Astrocyte (in vitro differentiated cells and primary cell): Measurements from ENCODE around the gene PCED1A. TPM values are rescaled to one million over a fixed set of nuclear protein-coding genes. Genes with fewer than 3 reads are reported as not detected.

ENCODE experiments used
- DNase-seq: peaks from one replicate; pipeline ENCODE4 v3.0.0-alpha.2; 2010; ENCODE audit warnings: low read depth
- FAIRE-seq: peaks from 2 replicates; lab custom pipeline; 2011; peaks lifted over from hg19 to GRCh38; lab: Jason Lieb, UNC
- H2AFZ ChIP-seq: 2 replicates; pipeline ENCODE4 v1.6.0; 2012; ENCODE audit warnings: low read depth, low read length, inconsistent platforms
- H3K27ac ChIP-seq: 2 replicates; pipeline ENCODE4 v1.5.1; 2011; ENCODE audit warnings: low read depth, low read length, inconsistent platforms
- H3K27me3 ChIP-seq: 2 replicates; pipeline ENCODE4 v1.6.0; 2011; ENCODE audit warnings: low read length, inconsistent platforms; ENCODE audit not compliant: insufficient read depth
- H3K36me3 ChIP-seq: 2 replicates; pipeline ENCODE4 v1.5.1; 2011; ENCODE audit warnings: low read length, inconsistent platforms; ENCODE audit not compliant: insufficient read depth
- H3K4me1 ChIP-seq: 2 replicates; pipeline ENCODE4 v1.5.1; 2011; ENCODE audit warnings: low read length, inconsistent platforms; ENCODE audit not compliant: insufficient read depth
- H3K4me2 ChIP-seq: 2 replicates; pipeline ENCODE4 v1.6.0; 2012; ENCODE audit warnings: low read length, inconsistent platforms
- H3K4me3 ChIP-seq: 2 replicates; pipeline ENCODE4 v1.5.1; 2011; ENCODE audit warnings: low read depth, mild to moderate bottlenecking, low read length, inconsistent platforms; ENCODE audit not compliant: insufficient read depth
- H3K79me2 ChIP-seq: 2 replicates; pipeline ENCODE4 v1.6.0; 2012; ENCODE audit warnings: mild to moderate bottlenecking, low read length, inconsistent platforms; ENCODE audit not compliant: insufficient read depth
- H3K9ac ChIP-seq: 2 replicates; pipeline ENCODE4 v1.6.0; 2012; ENCODE audit warnings: mild to moderate bottlenecking, low read length, inconsistent platforms
- H3K9me3 ChIP-seq: 2 replicates; pipeline ENCODE4 v1.5.1; 2012; ENCODE audit warnings: low read depth, mild to moderate bottlenecking, low read length, inconsistent platforms; ENCODE audit not compliant: insufficient read depth
- H4K20me1 ChIP-seq: 2 replicates; pipeline ENCODE4 v1.6.0; 2012; ENCODE audit warnings: low read length, inconsistent platforms; ENCODE audit not compliant: insufficient read depth
- H3K27ac Mint-ChIP-seq: one replicate; pipeline ENCODE4 v1.8.0; 2021; ENCODE audit warnings: mild to moderate bottlenecking, mixed read lengths; ENCODE audit not compliant: unreplicated experiment
- H3K27me3 Mint-ChIP-seq: one replicate; pipeline ENCODE4 v1.8.0; 2021; ENCODE audit warnings: low read depth, mixed read lengths; ENCODE audit not compliant: unreplicated experiment
- H3K36me3 Mint-ChIP-seq: one replicate; pipeline ENCODE4 v1.8.0; 2021; ENCODE audit warnings: low read depth, mixed read lengths; ENCODE audit not compliant: unreplicated experiment
- H3K4me1 Mint-ChIP-seq: one replicate; pipeline ENCODE4 v1.8.0; 2021; ENCODE audit warnings: low read depth, mixed read lengths; ENCODE audit not compliant: unreplicated experiment
- H3K4me3 Mint-ChIP-seq: one replicate; pipeline ENCODE4 v1.8.0; 2021; ENCODE audit warnings: mild to moderate bottlenecking, moderate library complexity, mixed read lengths; ENCODE audit not compliant: unreplicated experiment
- H3K9me3 Mint-ChIP-seq: one replicate; pipeline ENCODE4 v1.8.0; 2021; ENCODE audit warnings: mild to moderate bottlenecking, mixed read lengths; ENCODE audit not compliant: unreplicated experiment
- EZH2 ChIP-seq: IDR thresholded peaks from 2 replicates; pipeline ENCODE4 v1.6.1; 2012; ENCODE audit warnings: mild to moderate bottlenecking, low read length, inconsistent platforms; ENCODE audit not compliant: insufficient read depth
- total RNA-seq: library from RNA; stranded (reverse); gene quantifications from 2 replicates; pipeline ENCODE4 v1.2.1, GENCODE V29; 2021
- TF ChIP-seq, protein P1 (sequence below): IDR thresholded peaks from 2 replicates; pipeline ENCODE4 v1.5.1; 2011; ENCODE audit warnings: low read depth, mild to moderate bottlenecking, inconsistent platforms, low read length, moderate library complexity; ENCODE audit not compliant: insufficient read depth

Gene PCED1A
- total RNA-seq, 1 donor from 2014 or later, result 17.2 TPM

DNA sequence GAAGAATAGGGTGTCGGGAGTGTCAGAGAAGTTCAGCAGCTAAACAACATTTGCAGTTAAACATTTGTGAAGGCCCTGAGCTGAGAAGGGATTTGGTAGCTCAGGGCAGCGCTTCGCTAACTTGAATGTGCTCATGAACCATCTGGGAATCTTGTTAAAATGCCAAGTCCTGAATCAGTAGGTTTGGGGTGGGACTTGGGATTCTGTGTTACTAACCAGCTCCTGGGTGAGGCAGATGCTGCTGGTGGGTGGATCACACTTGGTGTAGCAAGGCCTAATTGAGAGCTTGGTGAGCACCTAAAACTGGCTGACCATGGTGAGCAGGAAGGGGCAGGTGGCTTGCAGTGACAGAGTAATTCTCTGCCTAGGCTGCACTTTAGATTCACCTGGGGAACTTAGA, 38.7 kb upstream of the PCED1A start:
- H3K4me3 Mint-ChIP-seq, result no peak overlapping the region
- H3K4me1 Mint-ChIP-seq, result peaks cover 12% of the 10 kb centered on the region
- peaks cover 79% of the 10 kb centered on the region for H4K20me1 ChIP-seq
- H3K4me3 ChIP-seq, result no peak overlapping the region
- H2AFZ ChIP-seq, result no peak overlapping the region
- H3K4me2 ChIP-seq, result no peak overlapping the region
- no peaks in the 10 kb centered on the region for H3K9me3 Mint-ChIP-seq
- no peak overlapping the region for H3K9ac ChIP-seq
- H3K36me3 Mint-ChIP-seq, result no peaks in the 10 kb centered on the region
- DNase-seq (peak; percentile 82), FAIRE-seq (no peak)
- no peaks in the 10 kb centered on the region for H3K36me3 ChIP-seq
- no peak overlapping the region for H3K27ac ChIP-seq
- no peak overlapping the region for H3K27ac Mint-ChIP-seq
- no peak for TF ChIP-seq EZH2
- TF ChIP-seq, protein P1, sequence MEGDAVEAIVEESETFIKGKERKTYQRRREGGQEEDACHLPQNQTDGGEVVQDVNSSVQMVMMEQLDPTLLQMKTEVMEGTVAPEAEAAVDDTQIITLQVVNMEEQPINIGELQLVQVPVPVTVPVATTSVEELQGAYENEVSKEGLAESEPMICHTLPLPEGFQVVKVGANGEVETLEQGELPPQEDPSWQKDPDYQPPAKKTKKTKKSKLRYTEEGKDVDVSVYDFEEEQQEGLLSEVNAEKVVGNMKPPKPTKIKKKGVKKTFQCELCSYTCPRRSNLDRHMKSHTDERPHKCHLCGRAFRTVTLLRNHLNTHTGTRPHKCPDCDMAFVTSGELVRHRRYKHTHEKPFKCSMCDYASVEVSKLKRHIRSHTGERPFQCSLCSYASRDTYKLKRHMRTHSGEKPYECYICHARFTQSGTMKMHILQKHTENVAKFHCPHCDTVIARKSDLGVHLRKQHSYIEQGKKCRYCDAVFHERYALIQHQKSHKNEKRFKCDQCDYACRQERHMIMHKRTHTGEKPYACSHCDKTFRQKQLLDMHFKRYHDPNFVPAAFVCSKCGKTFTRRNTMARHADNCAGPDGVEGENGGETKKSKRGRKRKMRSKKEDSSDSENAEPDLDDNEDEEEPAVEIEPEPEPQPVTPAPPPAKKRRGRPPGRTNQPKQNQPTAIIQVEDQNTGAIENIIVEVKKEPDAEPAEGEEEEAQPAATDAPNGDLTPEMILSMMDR, result no peak
- no peaks in the 10 kb centered on the region for H3K9me3 ChIP-seq
- H3K79me2 ChIP-seq, result peaks cover 87% of the 10 kb centered on the region
- H3K4me1 ChIP-seq, result peaks cover 14% of the 10 kb centered on the region
- H3K27me3 Mint-ChIP-seq, result no peaks in the 10 kb centered on the region
- H3K27me3 ChIP-seq, result no peaks in the 10 kb centered on the region

DNA sequence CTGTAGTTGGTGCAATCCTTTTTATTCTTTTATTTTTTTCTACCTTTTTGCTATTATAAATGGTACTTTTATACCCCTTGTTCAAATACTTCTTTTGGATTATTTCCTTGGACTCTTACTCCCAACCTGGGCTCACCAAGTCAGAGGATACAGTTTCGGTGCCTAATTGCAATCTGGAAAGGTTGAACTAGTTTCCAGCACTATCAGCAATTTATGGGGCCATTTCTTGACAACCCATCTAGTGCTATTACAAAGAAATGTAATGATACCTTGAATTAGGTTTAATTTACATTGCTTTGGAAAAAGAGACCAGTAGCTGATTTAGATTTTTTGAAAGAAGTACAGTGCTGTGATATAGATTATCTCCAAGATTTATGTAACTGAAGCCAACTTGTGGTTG, 38.1 kb upstream of the PCED1A start:
- no peak overlapping the region for H3K9ac ChIP-seq
- peaks cover 15% of the 10 kb centered on the region for H3K4me1 ChIP-seq
- FAIRE-seq, result no peak
- no peaks in the 10 kb centered on the region for H3K27me3 Mint-ChIP-seq
- no peak overlapping the region for H3K4me2 ChIP-seq
- H3K4me1 Mint-ChIP-seq, result peaks cover 12% of the 10 kb centered on the region
- H3K79me2 ChIP-seq, result peaks cover 87% of the 10 kb centered on the region
- H3K4me3 ChIP-seq, result no peak overlapping the region
- H2AFZ ChIP-seq, result no peak overlapping the region
- no peak overlapping the region for H3K27ac Mint-ChIP-seq
- no peaks in the 10 kb centered on the region for H3K36me3 ChIP-seq
- DNase-seq, result no peak
- no peaks in the 10 kb centered on the region for H3K9me3 Mint-ChIP-seq
- no peaks in the 10 kb centered on the region for H3K9me3 ChIP-seq
- H3K36me3 Mint-ChIP-seq, result no peaks in the 10 kb centered on the region
- peaks cover 78% of the 10 kb centered on the region for H4K20me1 ChIP-seq
- TF ChIP-seq, protein P1, result no peak
- TF ChIP-seq EZH2, result no peak
- H3K27me3 ChIP-seq, result no peaks in the 10 kb centered on the region
- H3K4me3 Mint-ChIP-seq, result no peak overlapping the region
- H3K27ac ChIP-seq, result no peak overlapping the region

DNA sequence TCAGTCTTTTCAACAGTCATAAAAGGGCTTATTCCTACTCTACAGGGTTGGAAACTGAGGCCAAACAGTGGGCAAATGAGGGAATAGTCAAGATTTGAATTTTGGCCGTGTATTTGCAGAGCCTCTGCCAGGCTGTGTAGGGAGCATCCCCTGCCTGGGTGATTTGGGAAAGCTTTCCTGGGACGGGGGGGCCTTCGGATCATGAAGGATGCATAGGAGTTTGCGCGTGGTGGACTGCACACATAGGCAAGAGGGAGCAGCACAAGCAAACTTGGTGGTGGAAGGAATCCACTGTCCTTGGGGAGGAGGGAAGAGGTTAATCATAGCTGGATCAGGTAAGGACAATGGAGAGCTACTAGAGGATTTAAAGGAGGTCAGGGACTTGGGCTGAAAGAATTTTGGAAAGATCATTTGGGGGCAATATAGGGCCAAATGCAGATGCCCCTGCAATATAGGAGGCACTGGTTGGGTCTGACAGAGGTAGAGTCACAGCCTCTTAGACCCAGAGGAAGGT, 35.3 kb upstream of the PCED1A start:
- no peak for FAIRE-seq
- Histone ChIP-seq H3K36me3 (no peaks in the 10 kb centered on the region), H3K4me1 (peaks cover 30% of the 10 kb centered on the region), H3K27ac (no peak overlapping the region), H3K4me2 (no peak overlapping the region), H4K20me1 (peaks cover 57% of the 10 kb centered on the region), H3K4me3 (no peak overlapping the region), H3K9ac (no peak overlapping the region), H3K9me3 (no peaks in the 10 kb centered on the region), H2AFZ (no peak overlapping the region), H3K79me2 (peaks cover 65% of the 10 kb centered on the region), H3K27me3 (no peaks in the 10 kb centered on the region)
- peaks cover 17% of the 10 kb centered on the region for H3K4me1 Mint-ChIP-seq
- H3K36me3 Mint-ChIP-seq, result no peaks in the 10 kb centered on the region
- H3K27me3 Mint-ChIP-seq, result no peaks in the 10 kb centered on the region
- no peak for DNase-seq
- no peaks in the 10 kb centered on the region for H3K9me3 Mint-ChIP-seq
- no peak overlapping the region for H3K4me3 Mint-ChIP-seq
- no peak overlapping the region for H3K27ac Mint-ChIP-seq
- no peak for TF ChIP-seq EZH2
- TF ChIP-seq, protein P1, result no peak
